H1 (cell line): ENCODE measurements around the gene PSMA5.

Experiments
- CEBPB ChIP-seq: IDR thresholded peaks from 2 replicates; pipeline ENCODE4 v1.6.1; 2012; ENCODE audit warnings: low read depth, low read length
- CTCF ChIP-seq, 3 experiments: IDR thresholded peaks; 1 replicate in 2 of 3; 2 replicates in 1 of 3; pipeline versions ENCODE4 v1.5.1 to v1.6.1; 2011; ENCODE audit warnings: low read length in 3 of 3, mild to moderate bottlenecking in 3 of 3, inconsistent platforms in 2 of 3, low read depth in 1 of 3, moderate library complexity in 1 of 3; ENCODE audit not compliant: insufficient read depth in 1 of 3; ENCODE audit errors: control extremely low read depth in 1 of 3
- EZH2 ChIP-seq: fragments of 200-600 bp; sonication (generic); IDR thresholded peaks from 2 replicates; pipeline ENCODE4 v1.7.1; 2012; ENCODE audit warnings: low read depth, mild to moderate bottlenecking, moderate library complexity, low read length, inconsistent platforms; ENCODE audit not compliant: severe bottlenecking
- POLR2AphosphoS5 ChIP-seq: IDR thresholded peaks from 2 replicates; pipeline ENCODE4 v1.6.1; 2011; ENCODE audit warnings: low read depth, low read length

DNA sequence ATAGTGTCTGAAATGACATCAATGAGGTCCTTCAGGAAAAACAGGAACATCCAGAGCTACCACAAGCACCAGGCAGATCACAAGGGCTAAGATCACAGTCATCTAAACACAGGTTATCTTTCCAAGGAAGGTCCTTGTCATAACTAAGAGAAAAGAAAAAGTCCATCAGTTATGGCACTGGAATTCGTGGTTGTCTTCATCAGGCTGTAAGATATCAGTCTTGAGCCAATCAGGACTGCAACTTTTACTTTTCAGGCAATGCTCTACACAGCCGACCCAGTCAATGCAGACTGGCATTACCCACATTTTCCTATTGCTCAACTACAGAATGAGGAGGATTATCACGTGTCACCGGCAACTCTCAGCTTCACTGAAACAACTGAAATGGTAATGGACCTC, 54.9 kb downstream of the PSMA5 start:
- TF ChIP-seq CEBPB, result peak; percentile 34; the same call in 1 of the 2 replicates
- TF ChIP-seq POLR2AphosphoS5, result no peak
- no peak for TF ChIP-seq CTCF (IDR thresholded peaks at IDR 0.05; ENCODE audit: control extremely low read depth in 1 of 3, insufficient read depth in 1 of 3, low read depth in 1 of 3, low read length in 3 of 3)
- no peak for TF ChIP-seq EZH2
